HG03103 (cell line): ENCODE measurements around the gene SELENOV.
"Not testable (repeated sequence)": the region's sequence is repeated elsewhere in the genome, so short reads cannot be mapped to it uniquely, and the experiment has no call there.

Source experiments
- ATAC-seq: cut with Tn5 transposase; IDR thresholded peaks from one replicate; pipeline ENCODE4 v1.9.1; 2021; ENCODE audit warnings: low read depth; ENCODE audit not compliant: unreplicated experiment

The SELENOV gene

GRCh38 chr19:39514840-39515550, at the start of gene SELENOV:
SELENOV (plus strand) TSS chr19:39515139; CDS start chr19:39515213, 74 bp downstream.
- ATAC-seq: no peak

GRCh38 chr19:39465956-39466747, 48.8 kb upstream of the SELENOV start:
- ATAC-seq: no peak

GRCh38 chr19:39467941-39468340, 47.0 kb upstream of the SELENOV start:
- ATAC-seq: no peak

- no peak for ATAC-seq
Observed at GRCh38 chr19:39469036-39469435, 45.9 kb upstream of the SELENOV start.

- no peak for ATAC-seq
Observed at GRCh38 chr19:39469567-39469966, 45.4 kb upstream of the SELENOV start.

GRCh38 chr19:39470724-39471339, 44.1 kb upstream of the SELENOV start:
- no peak for ATAC-seq

- ATAC-seq: no peak
Observed at GRCh38 chr19:39471756-39472536, 43.0 kb upstream of the SELENOV start.

- ATAC-seq: no peak
Observed at GRCh38 chr19:39472746-39473442, 42.0 kb upstream of the SELENOV start.

- ATAC-seq: no peak
Observed at GRCh38 chr19:39473443-39473960, 41.4 kb upstream of the SELENOV start.

- no peak for ATAC-seq
Observed at GRCh38 chr19:39474139-39474620, 40.8 kb upstream of the SELENOV start.

- no peak for ATAC-seq
Observed at GRCh38 chr19:39475748-39476147, 39.2 kb upstream of the SELENOV start.

- ATAC-seq: not testable (repeated sequence)
Observed at GRCh38 chr19:39479319-39479801, 35.6 kb upstream of the SELENOV start.

GRCh38 chr19:39479916-39480315, 35.0 kb upstream of the SELENOV start:
- no peak for ATAC-seq

GRCh38 chr19:39480337-39481228, 34.4 kb upstream of the SELENOV start, which contains the start of gene TIMM50:
TIMM50 (plus strand) TSS chr19:39480838; CDS start chr19:39480854, 16 bp downstream.
- ATAC-seq: peak; percentile 80

- no peak for ATAC-seq
Observed at GRCh38 chr19:39481229-39481545, 33.8 kb upstream of the SELENOV start.

- no peak for ATAC-seq
Observed at GRCh38 chr19:39481676-39482075, 33.3 kb upstream of the SELENOV start.

- no peak for ATAC-seq
Observed at GRCh38 chr19:39483141-39483540, 31.8 kb upstream of the SELENOV start.

GRCh38 chr19:39489756-39490155, 25.2 kb upstream of the SELENOV start:
- ATAC-seq: no peak

- ATAC-seq: no peak
Observed at GRCh38 chr19:39492225-39492624, 22.7 kb upstream of the SELENOV start.
